HG03159 (cell line): ENCODE measurements around the gene POLR1H.
A peak's percentile ranks its signal among the peaks of the same experiment; 100 is the strongest.
"Not testable (repeated sequence)": the region's sequence is repeated elsewhere in the genome, so short reads cannot be mapped to it uniquely, and the experiment has no call there.

Source experiments
- ATAC-seq: cut with Tn5 transposase; IDR thresholded peaks from one replicate; pipeline ENCODE4 v1.9.1; 2021; ENCODE audit warnings: mild to moderate bottlenecking, moderate library complexity; ENCODE audit not compliant: unreplicated experiment

Gene POLR1H, protein sequence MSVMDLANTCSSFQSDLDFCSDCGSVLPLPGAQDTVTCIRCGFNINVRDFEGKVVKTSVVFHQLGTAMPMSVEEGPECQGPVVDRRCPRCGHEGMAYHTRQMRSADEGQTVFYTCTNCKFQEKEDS

DNA sequence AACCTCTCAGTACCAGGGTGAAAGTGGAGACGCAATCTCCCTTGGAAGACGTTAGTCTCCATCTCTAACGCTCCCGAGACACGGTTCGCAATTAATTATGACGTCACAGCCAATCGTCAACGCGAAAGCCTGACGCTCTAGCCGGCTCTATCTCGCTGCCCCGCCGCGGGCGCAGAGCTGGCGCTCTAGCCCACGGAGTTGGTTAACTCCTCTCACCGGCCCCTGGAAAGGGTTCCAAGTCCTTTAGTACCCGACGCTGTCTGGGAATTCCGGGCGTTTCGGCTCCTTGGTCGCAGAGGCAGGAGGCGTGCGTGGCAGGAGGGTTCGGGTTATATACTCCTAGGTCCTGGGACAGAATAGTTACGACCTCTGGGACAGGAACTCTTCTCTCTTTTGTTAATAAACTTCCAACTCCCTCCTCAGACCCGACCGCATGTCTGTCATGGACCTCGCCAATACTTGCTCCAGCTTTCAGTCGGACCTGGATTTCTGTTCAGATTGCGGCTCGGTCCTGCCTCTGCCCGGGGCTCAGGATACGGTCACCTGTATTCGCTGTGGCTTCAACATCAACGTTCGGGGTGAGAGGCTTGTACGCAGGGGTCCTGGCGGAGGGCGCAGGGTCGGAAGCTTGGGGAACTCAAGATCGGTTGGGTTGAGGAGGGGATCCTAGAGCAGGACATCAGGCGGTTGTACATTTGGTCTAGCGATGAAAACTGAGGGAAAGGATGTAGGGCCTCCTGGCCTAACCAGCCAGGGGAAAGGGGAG lies at the start of gene POLR1H:
Gene POLR1H (plus strand): TSS at position 174 of the 766 bp plus-strand sequence. CDS start 260 bp downstream, at position 434.
- peak; percentile 83 for ATAC-seq

DNA sequence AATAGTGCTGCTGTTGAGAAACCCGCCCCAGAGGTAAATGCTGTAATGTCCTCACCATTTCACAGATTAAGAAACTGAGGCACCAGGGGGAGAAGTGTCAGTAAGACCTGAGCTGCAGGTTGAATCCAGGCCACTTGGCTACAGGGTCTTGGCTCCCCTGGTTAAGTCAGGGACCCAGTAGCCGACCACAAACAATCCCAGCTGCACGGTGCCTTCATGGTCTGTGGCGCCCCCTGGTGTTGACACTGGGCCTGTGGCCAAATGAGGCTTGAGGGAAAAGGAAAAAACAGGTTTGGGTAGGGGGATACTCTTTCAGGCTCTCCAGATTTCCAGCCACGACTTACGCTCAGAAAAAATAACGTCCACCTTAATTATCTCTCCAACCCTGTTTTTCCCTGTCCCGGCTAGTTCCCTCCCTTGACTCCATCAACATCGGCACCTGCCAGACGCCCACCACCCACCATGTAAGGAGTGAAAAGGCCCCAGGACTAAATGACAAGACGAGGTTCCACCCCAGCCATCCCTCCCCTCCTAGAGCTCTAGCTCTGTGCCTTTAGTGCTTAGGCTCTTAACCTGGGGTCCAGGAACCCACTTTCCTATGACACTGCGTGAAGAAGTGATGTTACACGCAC lies 47.7 kb upstream of the POLR1H start:
- no peak for ATAC-seq

DNA sequence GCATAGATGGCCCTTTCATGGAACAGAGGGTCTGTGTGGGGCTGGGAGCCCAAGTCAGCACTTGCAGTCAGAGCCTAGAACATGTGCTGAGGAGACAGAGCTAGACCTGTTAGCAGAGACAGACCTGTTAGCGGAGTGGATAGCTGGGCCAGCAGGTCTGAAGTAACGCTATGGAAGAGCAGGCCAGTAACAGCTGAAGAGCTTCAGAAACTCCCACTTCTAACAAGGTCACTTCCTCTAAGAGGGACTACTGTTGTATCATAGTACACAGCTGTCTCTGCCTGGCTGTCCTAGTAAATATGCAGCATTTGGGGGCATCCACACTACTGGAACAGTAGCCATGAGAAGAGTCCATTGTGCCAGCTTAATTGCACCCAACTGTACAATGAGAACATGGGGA lies 41.2 kb upstream of the POLR1H start:
- ATAC-seq = no peak

DNA sequence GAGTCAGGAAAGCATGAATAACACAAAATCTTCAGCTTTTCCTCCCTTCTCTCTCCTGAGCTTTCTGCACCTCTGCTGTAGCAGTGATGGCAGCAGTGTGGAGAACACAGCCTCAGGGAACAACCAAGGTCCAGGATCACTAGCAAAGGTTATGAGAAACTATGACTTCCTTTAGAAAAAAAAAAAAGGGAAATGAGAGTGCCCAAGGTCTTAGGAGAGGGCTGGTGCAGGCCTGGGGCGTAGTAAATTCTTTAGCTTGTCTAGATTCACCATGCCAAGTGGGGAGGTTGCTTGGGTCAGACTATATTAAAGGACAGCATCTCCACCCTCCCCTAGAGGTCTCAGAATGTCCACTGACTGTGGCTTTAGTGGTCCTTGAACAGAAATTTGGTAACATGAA lies 40.4 kb upstream of the POLR1H start:
- ATAC-seq = no peak

DNA sequence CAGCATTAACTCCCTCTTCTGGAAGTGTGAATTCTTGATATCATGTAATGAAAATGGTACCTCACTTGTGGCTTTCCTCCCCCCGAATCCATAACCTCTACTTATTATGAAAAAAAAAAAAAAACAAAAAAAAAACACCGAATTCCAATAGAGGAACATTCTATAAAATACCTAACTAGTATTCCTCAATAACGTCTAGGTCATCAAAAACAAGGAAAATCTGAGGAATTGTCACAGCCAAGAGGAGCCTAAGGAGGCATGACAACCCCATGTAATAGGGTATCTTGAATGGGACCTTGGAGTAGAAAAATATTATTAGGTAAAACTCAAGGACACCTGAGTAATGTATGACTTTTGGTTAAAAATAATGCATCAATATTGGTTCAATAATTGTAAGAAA lies 38.9 kb upstream of the POLR1H start:
- no peak for ATAC-seq

DNA sequence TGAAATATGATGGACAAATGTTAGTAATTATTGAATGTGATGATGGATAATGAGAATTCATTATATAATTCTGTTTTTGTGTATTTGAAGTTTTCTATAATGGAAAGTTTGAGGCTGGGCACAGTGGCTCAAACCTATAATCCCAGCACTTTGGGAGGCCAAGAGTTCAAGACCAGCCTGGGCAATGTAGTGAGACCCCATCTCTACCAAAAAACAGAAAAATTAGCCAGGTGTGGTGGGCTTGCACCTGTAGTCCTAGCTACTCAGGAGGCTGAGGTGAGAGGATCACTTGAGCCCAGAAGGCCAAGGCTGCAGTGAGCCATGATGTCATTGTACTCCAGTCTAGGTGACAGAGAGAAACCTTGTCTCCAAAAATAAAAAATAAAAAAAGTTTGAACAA lies 38.4 kb upstream of the POLR1H start:
- ATAC-seq = not testable (repeated sequence)

DNA sequence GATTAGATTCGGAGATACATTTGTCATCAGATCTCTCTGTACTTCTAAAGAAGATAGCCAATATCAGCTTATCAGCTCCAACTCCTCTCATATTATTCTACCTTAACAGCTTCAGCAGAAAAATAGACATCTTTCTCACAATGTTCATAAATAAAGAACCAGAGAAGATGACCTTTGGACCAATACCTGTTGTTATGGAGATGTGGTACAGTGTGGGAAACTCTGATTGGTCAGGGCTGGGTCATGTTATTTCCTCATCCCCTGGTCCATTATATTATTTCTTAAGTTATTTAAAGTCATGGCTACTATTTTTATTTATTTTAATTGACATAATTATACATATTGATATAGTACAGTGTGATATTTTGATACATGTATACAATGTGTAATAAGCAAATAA lies 35.9 kb upstream of the POLR1H start:
- ATAC-seq = no peak

DNA sequence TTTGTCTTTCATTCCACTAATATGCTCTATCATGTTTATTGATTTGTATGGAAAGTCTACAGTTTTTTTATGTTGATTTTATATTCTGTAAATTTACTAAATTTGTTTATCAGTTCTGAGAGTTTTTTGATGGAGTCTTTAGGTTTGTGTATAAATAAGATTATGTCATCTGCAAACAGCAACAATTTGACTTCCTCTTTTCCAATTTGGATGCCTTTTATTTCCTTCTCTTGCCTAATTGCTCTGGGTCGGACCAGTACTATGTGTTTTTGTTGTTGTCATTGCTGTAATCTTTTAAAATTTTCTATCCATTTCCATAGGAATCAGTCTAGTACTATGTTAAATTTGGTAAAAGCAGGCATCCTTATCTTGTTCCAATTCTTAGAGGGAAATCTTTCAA lies 31.5 kb upstream of the POLR1H start:
- no peak for ATAC-seq

DNA sequence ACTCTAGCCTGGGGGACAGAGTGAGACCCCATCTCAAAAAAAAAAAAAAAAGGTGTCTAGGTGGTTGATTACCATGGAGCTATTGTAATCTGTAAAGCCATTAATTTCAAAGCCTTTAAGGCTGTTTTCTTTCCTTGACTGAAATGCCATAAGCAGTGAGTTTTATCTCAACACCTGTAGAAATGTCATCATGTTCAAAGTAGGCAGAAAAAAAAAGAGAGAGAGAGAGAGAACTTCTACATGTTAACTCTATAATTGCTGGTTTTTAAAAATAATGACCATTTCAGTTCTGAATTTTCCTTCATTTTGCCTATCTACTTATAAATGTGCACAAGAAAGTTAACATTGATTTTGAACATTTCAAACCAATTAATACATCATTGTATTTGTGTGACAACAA lies 29.7 kb upstream of the POLR1H start:
- ATAC-seq = no peak

DNA sequence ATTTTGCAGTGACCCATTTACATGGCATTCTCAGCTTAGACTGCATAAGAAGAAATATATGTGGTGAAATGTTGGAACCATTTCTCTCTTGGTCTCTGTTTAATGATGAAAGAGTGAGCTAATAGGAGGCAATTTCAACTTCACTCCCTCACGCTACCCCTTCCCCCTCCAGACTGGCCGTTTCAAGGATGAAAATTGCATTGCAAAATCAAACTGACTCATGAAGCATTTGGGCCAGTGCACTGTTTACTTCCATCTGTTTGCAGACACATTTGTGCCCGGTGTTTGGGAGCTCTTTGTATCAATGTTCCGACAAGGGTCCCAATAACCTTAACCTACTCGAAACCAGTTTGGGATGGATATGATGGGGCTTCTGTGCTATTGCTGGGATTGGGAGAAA lies 27.6 kb upstream of the POLR1H start:
- not testable (repeated sequence) for ATAC-seq

DNA sequence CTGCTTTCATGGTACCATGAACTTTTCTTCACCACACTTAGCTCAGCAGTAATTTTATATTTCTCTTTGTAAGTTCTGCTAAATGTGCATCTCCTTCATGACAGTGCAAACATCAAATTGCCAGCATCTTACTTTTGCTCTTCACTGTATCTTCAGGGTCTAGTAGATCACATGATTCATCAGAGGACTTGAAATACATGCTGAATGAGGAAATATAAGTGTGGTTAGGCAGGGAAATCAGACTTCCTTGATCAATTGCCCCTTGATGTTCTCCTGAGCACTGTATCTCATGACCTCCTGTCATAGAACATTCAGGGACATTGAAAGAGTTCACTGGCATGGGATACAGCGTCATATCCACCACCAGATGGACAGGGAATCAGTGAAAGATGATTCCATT lies 25.3 kb upstream of the POLR1H start:
- ATAC-seq = no peak

DNA sequence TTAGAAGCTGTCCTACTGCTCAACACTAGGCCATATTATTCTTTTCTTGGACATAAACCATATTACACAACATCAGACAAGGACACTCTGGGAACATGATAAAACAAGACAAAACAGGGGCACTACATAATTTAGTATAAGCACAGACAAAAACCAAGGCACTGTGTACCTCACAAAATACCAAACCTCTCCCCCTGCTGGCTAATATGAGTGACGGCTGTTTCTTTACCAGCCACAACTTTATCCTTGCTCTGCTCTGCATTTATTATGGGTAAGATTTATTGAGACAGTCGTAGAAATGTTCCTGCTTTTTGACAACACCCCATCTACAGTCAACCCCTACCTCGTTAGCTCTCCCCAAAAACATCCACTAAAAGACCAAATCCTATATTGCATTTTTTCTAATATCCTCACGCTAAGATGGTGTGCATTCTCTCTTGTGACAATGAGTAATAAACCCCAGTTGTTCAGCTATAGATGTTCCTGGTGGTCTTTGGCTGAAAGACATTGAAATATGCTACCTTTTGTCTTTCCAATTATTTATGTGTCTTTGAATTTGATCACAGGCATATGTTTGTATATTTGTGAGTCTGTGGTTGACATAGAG lies 23.8 kb upstream of the POLR1H start:
- no peak for ATAC-seq

DNA sequence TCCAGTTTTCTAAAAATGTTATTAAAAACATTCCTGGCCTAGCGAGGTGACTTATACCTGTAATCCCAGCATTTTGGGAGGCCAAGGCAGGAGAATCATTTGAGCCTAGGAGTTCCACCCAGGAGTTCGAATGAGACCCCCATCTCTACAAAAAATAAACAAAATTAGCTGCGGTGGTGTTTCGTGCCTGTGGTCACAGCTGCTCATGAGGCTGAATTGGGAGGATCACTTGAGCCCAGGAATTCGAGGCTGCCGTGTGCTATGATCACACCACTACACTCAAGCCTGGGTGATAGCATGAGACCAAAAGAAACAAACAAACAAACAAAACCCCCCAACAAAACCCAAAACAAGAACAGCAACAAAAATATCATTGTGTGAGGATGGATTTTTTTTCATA lies 19.8 kb upstream of the POLR1H start:
- no peak for ATAC-seq

DNA sequence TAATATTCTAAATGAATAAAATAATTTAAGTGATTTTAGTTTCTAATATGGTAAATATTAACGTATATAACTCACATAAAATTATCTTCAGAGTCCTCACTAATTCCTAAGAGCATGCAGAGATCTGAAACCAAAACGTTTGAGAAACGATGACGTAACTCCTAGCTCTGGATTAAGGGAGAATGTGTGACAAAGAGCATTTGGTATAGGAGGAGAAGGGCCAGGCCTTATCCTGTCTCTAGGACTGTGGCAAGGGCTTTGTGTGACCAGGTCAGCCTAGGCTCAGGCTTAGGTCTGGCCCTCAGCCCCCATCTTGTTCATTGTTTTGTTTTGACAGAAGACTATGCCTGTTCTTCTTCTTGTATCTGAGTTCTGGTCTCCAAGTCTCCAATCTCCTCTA lies 19.2 kb upstream of the POLR1H start:
- no peak for ATAC-seq

DNA sequence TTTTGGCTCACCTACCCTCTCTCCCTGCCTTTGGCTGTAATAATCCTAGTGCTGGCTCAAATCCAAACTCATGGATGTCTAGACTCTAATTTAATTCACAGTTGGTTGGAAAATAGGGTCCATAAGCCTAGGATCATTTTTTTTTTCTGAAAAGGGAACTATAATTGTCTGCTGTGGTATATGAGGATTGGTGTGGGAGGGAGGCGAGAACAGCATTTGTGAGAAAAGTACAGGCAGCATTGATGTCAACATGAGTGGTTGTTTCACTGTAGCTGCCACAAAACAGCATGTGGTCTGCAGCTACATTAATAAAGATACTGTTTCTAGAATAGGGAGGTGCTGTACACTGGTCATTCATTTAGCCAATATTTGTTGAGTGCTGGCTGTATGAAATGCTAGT lies 18.6 kb upstream of the POLR1H start:
- no peak for ATAC-seq

DNA sequence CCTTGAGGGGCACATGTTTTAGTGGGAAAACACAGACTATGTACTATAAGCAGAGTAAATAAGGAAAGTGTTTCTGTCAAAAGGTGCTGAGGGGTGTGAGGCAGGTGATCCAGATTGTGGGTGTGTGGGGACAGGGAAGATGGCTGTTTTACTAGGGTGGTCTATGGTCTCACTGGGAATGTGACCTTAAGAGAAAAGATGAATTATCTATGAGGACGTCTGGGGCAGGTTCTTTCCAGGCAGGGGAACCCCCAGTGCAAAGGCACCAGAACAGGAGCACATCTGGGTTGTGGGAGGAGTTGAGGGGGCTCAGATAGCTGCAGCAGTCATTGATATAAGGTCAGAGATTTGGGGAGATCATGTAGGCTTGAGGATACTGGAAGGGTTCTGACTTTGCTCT lies 18.2 kb upstream of the POLR1H start:
- no peak for ATAC-seq

DNA sequence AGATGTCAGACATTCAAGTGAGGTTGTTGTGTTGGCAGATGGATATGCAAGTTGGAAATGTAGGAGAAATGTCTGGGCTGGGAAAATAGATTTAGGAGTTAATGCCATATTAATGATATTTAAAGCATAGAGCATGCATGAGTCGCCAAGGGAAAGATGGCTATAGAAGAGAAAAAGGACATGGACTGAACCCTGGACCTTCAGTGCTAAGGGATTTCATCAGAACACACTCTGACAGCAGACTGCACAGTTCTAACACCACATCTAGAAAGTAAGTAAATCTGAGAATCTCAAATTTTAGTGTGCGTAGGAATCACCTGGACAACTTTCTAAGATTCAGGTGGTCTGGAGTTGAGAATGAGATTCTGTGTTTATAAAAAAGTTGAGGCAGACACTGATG lies 17.3 kb upstream of the POLR1H start:
- ATAC-seq = no peak

DNA sequence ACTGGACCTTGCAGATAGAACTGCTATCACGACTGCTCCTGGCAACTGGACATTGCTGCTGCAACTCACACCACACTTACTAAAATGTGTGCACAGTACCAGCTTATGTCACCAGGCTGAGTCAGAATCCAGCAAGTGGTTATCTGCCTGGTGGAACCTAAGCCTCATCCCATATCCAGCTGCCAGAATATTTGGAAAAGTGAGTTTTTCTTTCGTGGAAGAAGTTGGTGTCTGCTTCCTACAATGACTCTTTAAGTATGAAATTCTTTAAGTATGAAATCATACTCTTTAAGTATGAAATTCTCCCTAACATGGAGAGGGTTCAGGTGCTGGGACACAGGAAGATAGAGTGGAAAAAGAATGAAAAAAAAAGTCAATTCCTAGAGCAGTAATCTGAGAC lies 16.4 kb upstream of the POLR1H start:
- no peak for ATAC-seq

DNA sequence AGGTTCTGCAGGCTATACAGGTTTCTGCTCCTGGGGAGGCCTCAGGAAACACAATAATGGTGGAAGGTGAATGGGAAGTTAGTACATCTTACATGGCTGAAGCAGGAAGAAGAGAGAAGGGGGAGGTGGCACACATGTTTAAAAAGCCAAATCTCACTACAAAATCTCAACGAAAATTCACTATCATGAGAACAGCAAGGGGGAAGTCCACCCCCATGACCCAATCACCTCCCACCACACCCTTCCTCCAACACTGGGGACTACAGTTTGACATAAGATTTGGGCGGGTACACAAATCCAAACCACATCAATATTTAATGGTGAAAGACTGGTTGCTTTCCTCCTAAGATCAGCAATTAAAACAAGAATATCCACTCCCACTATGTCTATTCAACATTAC lies 13.8 kb upstream of the POLR1H start:
- no peak for ATAC-seq

DNA sequence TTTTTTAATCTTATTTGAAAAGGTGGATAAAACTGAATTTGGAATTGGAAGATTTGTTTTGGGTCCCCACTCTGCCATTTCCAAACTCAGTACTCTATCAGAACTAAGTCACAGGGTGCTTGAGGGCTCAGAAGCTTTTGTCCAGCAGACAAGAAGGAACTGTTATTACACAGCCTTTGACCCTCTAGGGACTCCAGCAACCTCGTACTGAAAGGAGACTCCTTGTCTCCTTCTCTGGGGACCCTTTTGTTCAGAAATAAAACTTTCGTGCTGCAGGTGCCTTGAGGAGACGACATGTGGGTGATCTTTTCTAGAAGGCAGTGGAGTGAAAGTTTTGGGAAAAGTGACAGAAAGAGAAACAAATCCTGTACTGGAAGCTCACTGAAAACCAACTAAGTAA lies 7.4 kb upstream of the POLR1H start:
- ATAC-seq = no peak

DNA sequence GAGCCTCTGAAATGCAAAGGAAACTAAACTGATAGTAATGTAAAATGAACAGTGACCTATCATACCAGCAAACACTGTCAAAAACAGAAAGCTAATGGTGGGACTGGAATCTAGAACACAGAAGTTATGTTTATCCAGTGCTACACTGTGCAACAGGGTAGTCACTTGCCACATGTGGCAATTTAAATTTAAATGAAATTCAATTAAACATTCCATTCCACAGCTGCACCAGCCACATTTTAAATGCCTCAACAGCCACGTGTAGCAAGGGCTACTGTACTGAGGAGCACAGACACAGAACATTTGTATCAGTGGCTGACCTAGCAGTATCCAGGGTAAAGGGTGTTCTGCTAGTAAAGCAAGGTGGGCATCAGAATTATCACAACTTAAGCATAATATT lies 5.6 kb upstream of the POLR1H start:
- no peak for ATAC-seq

DNA sequence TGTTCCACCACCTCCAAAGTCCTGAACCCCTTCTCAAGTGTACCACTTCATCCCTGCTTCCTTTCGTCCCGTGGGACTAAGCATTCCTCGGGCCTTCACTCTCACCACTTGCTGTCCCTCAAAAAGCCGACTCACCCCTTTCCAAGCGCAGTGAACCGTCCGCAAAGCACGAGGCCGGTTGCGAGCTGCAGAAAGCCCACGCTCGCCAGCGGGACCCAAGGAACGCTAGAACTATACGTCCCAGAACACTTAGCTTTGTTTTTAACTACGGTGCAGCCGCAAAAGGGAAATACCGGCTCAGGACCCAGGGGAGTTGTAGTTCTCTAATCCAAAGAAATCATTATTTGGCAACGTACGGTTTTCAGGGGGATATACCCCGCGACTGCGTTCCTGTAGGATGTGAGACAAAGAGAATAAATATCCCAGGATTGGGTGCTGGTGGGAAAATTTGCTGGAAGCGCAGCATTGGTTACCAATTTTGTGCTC lies 416 bp upstream of the POLR1H start:
- ATAC-seq = peak; percentile 23
